ENCODE measurements around the gene CLEC2L. TPM values are rescaled to one million over a fixed set of nuclear protein-coding genes. Genes with fewer than 3 reads are reported as not detected.

CLEC2L gene
- total and polyA plus RNA-seq, 5 experiments from 2014 or later = not detected

DNA sequence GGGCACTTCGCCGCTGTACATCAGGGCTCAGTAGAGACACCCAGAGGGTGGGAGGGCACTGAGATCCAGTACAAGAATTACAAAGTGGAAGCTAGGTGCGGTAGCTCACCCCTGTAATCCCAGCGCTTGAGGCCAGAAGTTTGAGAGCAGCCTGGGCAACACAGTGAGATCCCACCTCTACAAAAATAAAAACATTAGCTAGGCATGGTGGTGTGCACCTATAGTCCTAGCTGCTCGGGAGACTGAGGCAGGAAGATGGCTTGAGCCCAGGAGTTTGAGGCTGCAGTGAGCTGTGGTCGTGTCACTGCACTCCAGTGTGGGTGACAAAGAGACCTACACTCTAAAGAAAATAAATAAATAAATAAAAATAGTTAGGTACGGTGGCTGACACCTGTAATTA lies 64.0 kb downstream of the CLEC2L start:
- DNase-seq (no peak), ATAC-seq (no peak)
- Mint-ChIP-seq H3K4me1 (peaks cover 11 to 26% (median 18%) of the 10 kb centered on the region in 4 donors), H3K4me3 (no peak overlapping the region), H3K36me3 (peaks cover 5 to 75% (median 32%) of the 10 kb centered on the region in 3 donors), H3K27ac (peak overlapping the region in 1 of 10 donors; percentile 50), H3K9me3 (no peaks in the 10 kb centered on the region), H3K27me3 (no peaks in the 10 kb centered on the region)
- POLR2A ChIA-PET = no interaction called here

DNA sequence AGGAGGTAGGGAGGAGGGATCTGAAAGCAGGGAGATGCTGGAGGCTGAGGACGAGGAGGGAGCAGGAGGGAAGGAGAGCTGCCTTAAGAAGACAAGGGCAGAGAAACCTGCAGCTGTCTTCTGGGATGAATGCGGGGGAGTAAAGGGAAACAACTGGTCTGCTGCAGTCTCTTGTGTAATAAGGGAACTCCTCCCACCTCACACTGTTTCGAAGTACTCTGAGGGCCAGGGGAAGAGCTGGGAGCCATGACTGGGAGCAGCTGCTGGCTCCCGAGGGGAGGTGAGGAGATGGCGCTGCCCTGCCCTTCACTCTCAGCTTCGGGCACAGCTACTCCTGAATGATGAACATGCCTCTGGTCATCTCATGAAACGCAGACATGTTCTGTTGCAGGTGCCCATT lies 65.1 kb downstream of the CLEC2L start:
- DNase-seq (no peak), ATAC-seq (no peak)
- Mint-ChIP-seq H3K27ac (peak overlapping the region in 3 of 10 donors; percentile 50 to 73 (median 52)), H3K9me3 (no peaks in the 10 kb centered on the region), H3K27me3 (no peaks in the 10 kb centered on the region), H3K4me1 (peaks cover 6 to 15% (median 8%) of the 10 kb centered on the region in 4 donors), H3K4me3 (no peak overlapping the region), H3K36me3 (peaks cover 5 to 78% (median 32%) of the 10 kb centered on the region in 3 donors)
- POLR2A ChIA-PET = no interaction called here

- no peak for DNase-seq
- peak overlapping the region in 2 of 10 donors; percentile 65 to 68 for H3K27ac Mint-ChIP-seq
- H3K27me3 Mint-ChIP-seq = no peaks in the 10 kb centered on the region
- H3K36me3 Mint-ChIP-seq = peaks cover 5 to 86% (median 32%) of the 10 kb centered on the region in 3 donors
- POLR2A ChIA-PET = interaction anchor here (0.7 kb wide), 2 partner anchors 12 to 96 kb away, joined by 3 read pairs; no protein-coding TSS in a partner anchor
- H3K9me3 Mint-ChIP-seq = no peaks in the 10 kb centered on the region
- no peak for ATAC-seq
- no peak overlapping the region for H3K4me3 Mint-ChIP-seq
- peaks cover 0 to 6% (median under 1%) of the 10 kb centered on the region in 4 donors for H3K4me1 Mint-ChIP-seq
Observed at GRCh38 chr7:139589474-139589873, 66.0 kb downstream of the CLEC2L start.

- Mint-ChIP-seq H3K4me1 (no peaks in the 10 kb centered on the region), H3K4me3 (no peak overlapping the region), H3K27ac (no peak overlapping the region), H3K36me3 (peaks cover 3 to 96% (median 40%) of the 10 kb centered on the region in 3 donors), H3K9me3 (no peaks in the 10 kb centered on the region), H3K27me3 (no peaks in the 10 kb centered on the region)
- ATAC-seq (no peak), DNase-seq (no peak)
- POLR2A ChIA-PET = no interaction called here
Observed at GRCh38 chr7:139591550-139592195, 68.2 kb downstream of the CLEC2L start.

DNA sequence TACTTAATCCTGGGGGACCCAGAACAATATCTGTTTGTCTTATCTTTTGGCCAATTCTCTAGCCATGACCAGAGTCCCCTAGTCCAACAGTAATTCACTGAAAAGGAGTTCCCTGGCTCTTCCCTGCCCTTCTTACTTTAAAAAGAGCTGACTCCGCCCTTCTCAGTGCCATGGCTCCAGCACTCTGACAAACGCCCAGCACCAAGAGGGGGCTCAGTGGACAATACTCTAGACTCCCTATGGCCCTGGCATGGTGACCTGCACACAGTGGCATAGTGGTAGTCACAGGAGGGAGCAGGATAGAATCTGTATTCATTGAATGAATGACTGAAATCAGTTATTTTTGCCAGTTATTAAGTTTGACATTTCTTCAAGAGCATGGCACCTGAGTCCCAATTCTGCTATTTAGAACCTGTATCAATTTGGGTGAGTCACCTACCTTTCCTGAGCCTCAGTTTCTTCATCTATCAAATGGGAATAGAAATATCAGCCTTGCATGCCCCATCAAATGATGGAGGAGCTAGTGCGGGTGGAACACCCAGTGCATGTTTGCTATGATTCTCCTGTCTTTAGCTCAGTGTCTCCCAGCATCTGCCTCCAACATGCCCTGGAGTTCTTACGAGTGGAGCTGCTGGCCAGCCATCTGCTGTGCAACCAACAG lies 69.4 kb downstream of the CLEC2L start:
- H3K27me3 Mint-ChIP-seq = no peaks in the 10 kb centered on the region

DNA sequence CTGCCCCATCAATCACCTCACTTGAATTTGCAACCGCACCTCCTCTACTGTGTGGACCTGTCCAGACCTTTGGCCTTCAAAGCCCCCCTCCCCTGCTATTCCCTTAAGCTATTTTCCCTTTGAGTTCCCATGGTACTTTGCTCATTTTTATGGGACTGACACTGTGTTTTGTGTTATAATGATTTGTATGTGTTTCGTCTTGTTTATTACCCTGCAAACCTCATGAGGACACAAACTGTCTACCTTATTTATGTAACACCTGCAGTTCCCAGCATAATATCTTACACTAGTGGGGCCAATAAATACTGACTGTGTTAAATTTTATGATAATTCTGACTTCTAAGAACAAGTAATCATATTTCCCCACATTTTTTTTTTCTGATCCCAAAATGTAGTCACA lies 70.6 kb downstream of the CLEC2L start:
- DNase-seq = no peak
- POLR2A ChIA-PET = interaction anchor here (0.7 kb wide), 1 partner anchor 71 kb away, joined by 3 read pairs; no protein-coding TSS in a partner anchor
- Mint-ChIP-seq H3K4me3 (no peak overlapping the region), H3K27ac (peak overlapping the region in 2 of 10 donors; percentile 65 to 78), H3K4me1 (no peaks in the 10 kb centered on the region), H3K9me3 (no peaks in the 10 kb centered on the region), H3K36me3 (peaks cover 0 to 96% (median 37%) of the 10 kb centered on the region in 3 donors), H3K27me3 (no peaks in the 10 kb centered on the region)
- no peak for ATAC-seq

More for the DNA sequence above, 69.4 kb downstream of the CLEC2L start:
- Mint-ChIP-seq H3K4me3 (no peak overlapping the region), H3K36me3 (peaks cover 0 to 97% (median 39%) of the 10 kb centered on the region in 3 donors), H3K27ac (no peak overlapping the region), H3K4me1 (no peaks in the 10 kb centered on the region), H3K9me3 (no peaks in the 10 kb centered on the region)
- POLR2A ChIA-PET = no interaction called here
- ATAC-seq (no peak), DNase-seq (no peak)

Other genes with a start within 250 kb of the CLEC2L start
- gene FMC1, start 182.3 kb upstream of the CLEC2L start, total RNA-seq = 10 to 100 TPM; 11.5 to 12.0 TPM
- 10 to 100 TPM; 45.3 to 62.1 (median 53.6) TPM for gene FMC1, start 182.3 kb upstream of the CLEC2L start, polyA plus RNA-seq
- 100 to 1,000 TPM; 139 to 147 TPM for gene LUC7L2, start 163.8 kb upstream of the CLEC2L start, total RNA-seq
- gene LUC7L2, start 163.8 kb upstream of the CLEC2L start, polyA plus RNA-seq = 10 to 100 TPM; 51.6 to 80.6 (median 55.2) TPM
- not detected for gene KLRG2, start 40.0 kb upstream of the CLEC2L start, total RNA-seq
- gene KLRG2, start 40.0 kb upstream of the CLEC2L start, polyA plus RNA-seq = under 1 TPM in 1 of 3 donors, not detected in 2; 0.14 TPM